Measurements from ENCODE around the gene ZNF33A. TPM values are rescaled to one million over a fixed set of nuclear protein-coding genes. Genes with fewer than 3 reads are reported as not detected.
"Not testable (repeated sequence)": the region's sequence is repeated elsewhere in the genome, so short reads cannot be mapped to it uniquely, and the experiment has no call there.

The ZNF33A gene
- total RNA-seq, 1 donor from 2014 or later = 24.3 TPM

GRCh38 chr10:38047666-38048065, 37.2 kb downstream of the ZNF33A start:
- H3K9me3 ChIP-seq (replicated peaks) = peaks cover 5% of the 10 kb centered on the region
- DNase-seq = no peak
- intact Hi-C loops (cut with micrococcal nuclease) = no loop called here
- H3K27me3 ChIP-seq (ENCODE audit: low read depth) = no peaks in the 10 kb centered on the region
- H3K4me3 ChIP-seq = no peak overlapping the region
- H3K4me1 ChIP-seq = peaks cover 3% of the 10 kb centered on the region
- H3K36me3 ChIP-seq = peaks cover 35% of the 10 kb centered on the region
- no peak overlapping the region for H3K27ac ChIP-seq (replicated peaks)
- TF ChIP-seq, protein P1, sequence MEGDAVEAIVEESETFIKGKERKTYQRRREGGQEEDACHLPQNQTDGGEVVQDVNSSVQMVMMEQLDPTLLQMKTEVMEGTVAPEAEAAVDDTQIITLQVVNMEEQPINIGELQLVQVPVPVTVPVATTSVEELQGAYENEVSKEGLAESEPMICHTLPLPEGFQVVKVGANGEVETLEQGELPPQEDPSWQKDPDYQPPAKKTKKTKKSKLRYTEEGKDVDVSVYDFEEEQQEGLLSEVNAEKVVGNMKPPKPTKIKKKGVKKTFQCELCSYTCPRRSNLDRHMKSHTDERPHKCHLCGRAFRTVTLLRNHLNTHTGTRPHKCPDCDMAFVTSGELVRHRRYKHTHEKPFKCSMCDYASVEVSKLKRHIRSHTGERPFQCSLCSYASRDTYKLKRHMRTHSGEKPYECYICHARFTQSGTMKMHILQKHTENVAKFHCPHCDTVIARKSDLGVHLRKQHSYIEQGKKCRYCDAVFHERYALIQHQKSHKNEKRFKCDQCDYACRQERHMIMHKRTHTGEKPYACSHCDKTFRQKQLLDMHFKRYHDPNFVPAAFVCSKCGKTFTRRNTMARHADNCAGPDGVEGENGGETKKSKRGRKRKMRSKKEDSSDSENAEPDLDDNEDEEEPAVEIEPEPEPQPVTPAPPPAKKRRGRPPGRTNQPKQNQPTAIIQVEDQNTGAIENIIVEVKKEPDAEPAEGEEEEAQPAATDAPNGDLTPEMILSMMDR (IDR thresholded peaks at IDR 0.05; ENCODE audit: borderline replicate concordance) = no peak

- no peak overlapping the region for H3K27ac ChIP-seq (replicated peaks)
- no peak for DNase-seq
- no peaks in the 10 kb centered on the region for H3K27me3 ChIP-seq (ENCODE audit: low read depth)
- H3K9me3 ChIP-seq (replicated peaks) = peaks cover 30% of the 10 kb centered on the region
- no peaks in the 10 kb centered on the region for H3K4me1 ChIP-seq
- H3K36me3 ChIP-seq = peaks cover 49% of the 10 kb centered on the region
- TF ChIP-seq, protein P1 (IDR thresholded peaks at IDR 0.05; ENCODE audit: borderline replicate concordance) = no peak
- H3K4me3 ChIP-seq = no peak overlapping the region
- intact Hi-C loops (cut with micrococcal nuclease) = no loop called here
Observed at GRCh38 chr10:38050212-38050611, 39.7 kb downstream of the ZNF33A start.

- H3K4me1 ChIP-seq = no peaks in the 10 kb centered on the region
- TF ChIP-seq, protein P1 (IDR thresholded peaks at IDR 0.05; ENCODE audit: borderline replicate concordance) = no peak
- DNase-seq = no peak
- H3K36me3 ChIP-seq = peaks cover 84% of the 10 kb centered on the region
- no peak overlapping the region for H3K27ac ChIP-seq (replicated peaks)
- intact Hi-C loops (cut with micrococcal nuclease) = no loop called here
- H3K4me3 ChIP-seq = no peak overlapping the region
- peaks cover 65% of the 10 kb centered on the region for H3K9me3 ChIP-seq (replicated peaks)
- no peaks in the 10 kb centered on the region for H3K27me3 ChIP-seq (ENCODE audit: low read depth)
Observed at GRCh38 chr10:38054361-38054797, 43.9 kb downstream of the ZNF33A start.

GRCh38 chr10:38055274-38055894, 44.9 kb downstream of the ZNF33A start:
- H3K4me3 ChIP-seq; DNase-seq; intact Hi-C loops (cut with micrococcal nuclease); H3K27ac ChIP-seq (replicated peaks); H3K27me3 ChIP-seq (ENCODE audit: low read depth); H3K4me1 ChIP-seq: not testable (repeated sequence)
- peaks cover 69% of the 10 kb centered on the region for H3K9me3 ChIP-seq (replicated peaks)
- H3K36me3 ChIP-seq = peaks cover 89% of the 10 kb centered on the region

DNA sequence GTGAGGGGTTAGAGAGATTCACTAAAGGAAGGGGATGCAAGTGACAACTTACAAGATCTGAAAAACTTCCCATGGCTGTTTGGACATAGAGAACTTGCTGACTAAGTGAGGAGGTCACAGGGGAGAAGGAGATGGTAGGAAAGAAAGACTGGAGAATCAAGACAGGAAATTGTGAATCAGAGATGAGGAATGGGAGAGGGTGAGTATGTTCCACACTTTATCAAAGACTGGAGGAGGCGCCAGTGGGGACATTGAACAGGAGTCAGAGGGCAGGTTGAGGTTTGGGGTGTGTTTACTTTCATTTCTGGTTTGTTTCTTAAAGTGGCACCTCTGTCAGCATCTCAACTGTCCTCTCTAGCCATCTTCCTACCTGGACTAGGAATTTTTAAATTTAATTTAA, 59.2 kb downstream of the ZNF33A start:
- H3K9me3 ChIP-seq (replicated peaks); H3K4me3 ChIP-seq; intact Hi-C loops (cut with micrococcal nuclease); DNase-seq; H3K4me1 ChIP-seq; H3K27me3 ChIP-seq (ENCODE audit: low read depth); H3K36me3 ChIP-seq; H3K27ac ChIP-seq (replicated peaks): not testable (repeated sequence)

DNA sequence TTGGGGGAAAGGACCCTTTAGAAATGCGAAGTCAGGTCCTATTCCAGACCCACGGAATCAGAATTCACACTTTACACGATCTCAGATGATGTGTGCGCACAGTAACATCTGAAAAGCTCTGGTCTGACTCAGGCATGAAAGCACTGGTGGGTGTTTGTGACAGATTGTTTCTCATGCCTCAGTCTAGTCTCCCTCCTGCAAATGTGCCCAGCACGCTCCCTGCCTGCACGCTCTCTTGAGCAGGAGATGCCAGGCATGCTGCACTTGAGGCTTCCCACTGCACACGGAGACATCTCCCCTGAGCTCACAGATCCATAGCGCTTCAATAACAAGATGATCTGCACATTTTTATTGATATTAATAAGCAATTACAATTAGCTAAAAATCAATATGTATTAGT, 60.0 kb downstream of the ZNF33A start:
- peaks cover under 1% of the 10 kb centered on the region for H3K9me3 ChIP-seq (replicated peaks)
- intact Hi-C loops (cut with micrococcal nuclease) = no loop called here
- no peaks in the 10 kb centered on the region for H3K4me1 ChIP-seq
- no peaks in the 10 kb centered on the region for H3K27me3 ChIP-seq (ENCODE audit: low read depth)
- DNase-seq = no peak
- TF ChIP-seq, protein P1 (IDR thresholded peaks at IDR 0.05; ENCODE audit: borderline replicate concordance) = no peak
- no peak overlapping the region for H3K27ac ChIP-seq (replicated peaks)
- no peak overlapping the region for H3K4me3 ChIP-seq
- H3K36me3 ChIP-seq = no peaks in the 10 kb centered on the region
